Vagina (tissue), 2 donors: ENCODE measurements around the gene RHOD.

Experiments
- POLR2A ChIP-seq, 2 donors: fragments of 450-650 bp; IDR thresholded peaks; one replicate each; pipeline ENCODE4 v1.6.1; 2017; ENCODE audit warnings: antibody characterized with exemption in 2 of 2, mild to moderate bottlenecking in 2 of 2, moderate library complexity in 2 of 2
- POLR2AphosphoS5 ChIP-seq, 2 donors: sonication (generic); formaldehyde crosslinking; IDR thresholded peaks; one replicate each; pipeline ENCODE4 v1.9.0; 2017; ENCODE audit warnings: antibody characterized with exemption in 2 of 2, mild to moderate bottlenecking in 2 of 2, low read depth in 1 of 2; ENCODE audit not compliant: insufficient read depth in 1 of 2
- TF ChIP-seq, protein P1 (sequence below), 3 experiments: fragments of 450-650 bp in 2 of 3; fragments of 200-600 bp in 1 of 3; sonication (generic) in 1 of 3; IDR thresholded peaks; one replicate each; pipeline ENCODE4 v1.5.1; 2017 to 2019; ENCODE audit warnings: antibody characterized with exemption in 3 of 3, mild to moderate bottlenecking in 2 of 3, moderate library complexity in 2 of 3

DNA sequence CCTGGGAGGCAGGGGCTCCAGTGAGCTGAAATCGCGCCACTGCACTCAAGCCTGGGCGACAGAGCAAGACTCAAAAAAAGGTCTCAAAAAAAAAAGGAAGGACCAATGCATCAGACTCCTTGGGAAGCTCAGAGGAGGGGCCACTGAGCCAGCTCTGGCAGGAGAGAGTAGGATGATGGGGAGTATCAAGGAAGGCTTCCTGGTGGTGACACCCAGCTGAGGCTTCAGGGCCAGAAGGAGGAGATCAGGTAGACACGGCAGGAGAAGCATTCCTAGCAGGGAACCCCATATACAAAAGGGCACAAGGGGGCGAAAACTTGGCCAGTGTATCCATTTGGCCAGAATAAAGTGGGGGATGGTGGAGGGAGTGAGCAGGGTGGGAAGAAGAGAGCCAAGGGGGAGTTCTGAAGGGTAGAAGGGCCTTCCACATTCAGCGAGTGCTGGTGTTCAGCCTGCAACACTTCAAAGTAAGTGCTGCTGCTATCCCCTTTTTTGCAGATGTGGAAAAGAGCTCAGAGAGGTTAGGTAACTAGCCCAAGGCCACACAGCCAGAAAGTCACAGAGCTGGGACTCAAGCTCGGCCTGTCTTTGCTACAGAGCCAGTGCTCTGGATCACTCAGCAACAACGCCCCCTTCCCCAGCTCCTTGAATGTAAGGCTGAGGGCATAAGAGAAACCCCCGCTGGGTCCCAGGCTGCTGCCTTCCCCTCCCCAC lies 5.3 kb upstream of the RHOD start:
- TF ChIP-seq, protein P1, sequence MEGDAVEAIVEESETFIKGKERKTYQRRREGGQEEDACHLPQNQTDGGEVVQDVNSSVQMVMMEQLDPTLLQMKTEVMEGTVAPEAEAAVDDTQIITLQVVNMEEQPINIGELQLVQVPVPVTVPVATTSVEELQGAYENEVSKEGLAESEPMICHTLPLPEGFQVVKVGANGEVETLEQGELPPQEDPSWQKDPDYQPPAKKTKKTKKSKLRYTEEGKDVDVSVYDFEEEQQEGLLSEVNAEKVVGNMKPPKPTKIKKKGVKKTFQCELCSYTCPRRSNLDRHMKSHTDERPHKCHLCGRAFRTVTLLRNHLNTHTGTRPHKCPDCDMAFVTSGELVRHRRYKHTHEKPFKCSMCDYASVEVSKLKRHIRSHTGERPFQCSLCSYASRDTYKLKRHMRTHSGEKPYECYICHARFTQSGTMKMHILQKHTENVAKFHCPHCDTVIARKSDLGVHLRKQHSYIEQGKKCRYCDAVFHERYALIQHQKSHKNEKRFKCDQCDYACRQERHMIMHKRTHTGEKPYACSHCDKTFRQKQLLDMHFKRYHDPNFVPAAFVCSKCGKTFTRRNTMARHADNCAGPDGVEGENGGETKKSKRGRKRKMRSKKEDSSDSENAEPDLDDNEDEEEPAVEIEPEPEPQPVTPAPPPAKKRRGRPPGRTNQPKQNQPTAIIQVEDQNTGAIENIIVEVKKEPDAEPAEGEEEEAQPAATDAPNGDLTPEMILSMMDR (IDR thresholded peaks at IDR 0.05) = no peak
- TF ChIP-seq POLR2A (IDR thresholded peaks at IDR 0.05) (no peak), POLR2AphosphoS5 (IDR thresholded peaks at IDR 0.05; ENCODE audit: insufficient read depth in 1 of 2, low read depth in 1 of 2) (no peak)
